ENCODE measurements around the gene DEFB112.

DEFB112 gene

DNA sequence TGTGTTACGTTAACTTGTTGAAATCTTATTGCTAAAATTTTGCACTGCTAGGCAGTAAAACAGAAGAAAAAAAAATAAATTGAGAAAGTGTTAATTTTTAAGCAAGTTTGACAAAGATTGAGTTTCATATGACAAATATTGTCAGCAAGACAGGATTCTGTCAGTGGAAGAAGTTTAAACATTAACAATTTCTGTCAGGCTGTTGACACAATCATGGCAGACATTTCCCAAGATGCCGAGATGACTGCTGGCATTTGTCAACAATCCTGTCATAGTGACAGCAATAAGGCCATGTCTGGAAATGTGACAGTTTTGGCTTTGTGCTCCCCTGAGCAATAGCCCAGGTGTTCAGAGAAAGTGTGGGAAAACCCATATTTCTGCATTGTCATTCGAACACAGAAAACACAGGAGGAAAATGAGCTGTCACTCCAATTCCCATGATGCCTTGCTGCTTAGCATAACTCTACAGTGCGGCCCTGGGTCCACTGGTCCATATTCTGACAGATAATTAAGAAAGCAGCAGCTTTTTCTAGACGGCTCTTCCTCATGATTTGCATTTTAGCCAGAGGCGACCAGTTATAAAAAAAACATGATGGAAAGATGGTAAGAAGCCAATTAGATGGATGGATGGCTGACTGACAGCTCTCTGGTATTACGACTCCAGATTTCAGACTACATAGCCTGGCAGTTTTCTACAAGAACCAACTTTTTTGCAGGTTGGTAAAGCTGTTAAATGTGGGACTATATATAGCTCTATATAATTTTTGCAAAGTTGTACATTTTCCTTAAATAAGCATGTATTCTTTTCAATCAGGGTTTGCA, 43.6 kb upstream of the DEFB112 start:
- H3K4me1 ChIP-seq (ENCODE audit: control insufficient read depth, low read depth, low read length): no peaks in the 10 kb centered on the region
- no peak overlapping the region for H3K4me2 ChIP-seq (ENCODE audit: low read length)
- H2BK120ac ChIP-seq (ENCODE audit: low read depth, low read length): no peak overlapping the region
- H3K79me1 ChIP-seq (ENCODE audit: low read length): no peaks in the 10 kb centered on the region
- H3K4ac ChIP-seq (ENCODE audit: low read depth, low read length): no peak overlapping the region
- H2AK5ac ChIP-seq (ENCODE audit: low read length): no peak overlapping the region
- H3K18ac ChIP-seq (ENCODE audit: low read length): no peak overlapping the region
- H3K27me3 ChIP-seq (ENCODE audit: insufficient read depth, low read length, poor library complexity): no peaks in the 10 kb centered on the region
- H3K36me3 ChIP-seq (ENCODE audit: control insufficient read depth, insufficient read depth, low read length): no peaks in the 10 kb centered on the region
- H4K8ac ChIP-seq (ENCODE audit: low read depth, low read length): no peak overlapping the region
- DNase-seq: no peak
- no CpG with 5 or more reads among the region's 7 CpGs for WGBS (ENCODE audit: extremely low coverage, insufficient coverage, low lambda C conversion rate)
- no peak overlapping the region for H3K56ac ChIP-seq (ENCODE audit: low read length)
- no peak overlapping the region for H2BK5ac ChIP-seq (ENCODE audit: low read length)
- H3K4me3 ChIP-seq (ENCODE audit: low read length): no peak overlapping the region
- no peak overlapping the region for H3K27ac ChIP-seq (ENCODE audit: low read depth, low read length)
- no peak overlapping the region for H3K9ac ChIP-seq (ENCODE audit: low read length)
- H4K5ac ChIP-seq (ENCODE audit: low read length): no peak overlapping the region
- H3K79me2 ChIP-seq (ENCODE audit: control insufficient read depth, insufficient read depth, low read length): no peaks in the 10 kb centered on the region
- no peak overlapping the region for H3K23ac ChIP-seq (ENCODE audit: low read length)
- H2BK15ac ChIP-seq (replicated peaks; ENCODE audit: low read depth): no peak overlapping the region

GRCh38 chr6:50091641-50092040, 41.9 kb upstream of the DEFB112 start:
- H3K4me3 ChIP-seq (ENCODE audit: low read length): no peak overlapping the region
- H2BK5ac ChIP-seq (ENCODE audit: low read length): no peak overlapping the region
- no peak overlapping the region for H3K4me2 ChIP-seq (ENCODE audit: low read length)
- no peak overlapping the region for H4K5ac ChIP-seq (ENCODE audit: low read length)
- H2AK5ac ChIP-seq (ENCODE audit: low read length): no peak overlapping the region
- H4K8ac ChIP-seq (ENCODE audit: low read depth, low read length): no peak overlapping the region
- no peaks in the 10 kb centered on the region for H3K36me3 ChIP-seq (ENCODE audit: control insufficient read depth, insufficient read depth, low read length)
- no peak overlapping the region for H2BK15ac ChIP-seq (replicated peaks; ENCODE audit: low read depth)
- H3K18ac ChIP-seq (ENCODE audit: low read length): no peak overlapping the region
- H3K27me3 ChIP-seq (ENCODE audit: insufficient read depth, low read length, poor library complexity): no peaks in the 10 kb centered on the region
- no peaks in the 10 kb centered on the region for H3K79me2 ChIP-seq (ENCODE audit: control insufficient read depth, insufficient read depth, low read length)
- no peak overlapping the region for H3K56ac ChIP-seq (ENCODE audit: low read length)
- no peak overlapping the region for H3K23ac ChIP-seq (ENCODE audit: low read length)
- no peak overlapping the region for H3K4ac ChIP-seq (ENCODE audit: low read depth, low read length)
- no peak overlapping the region for H3K9ac ChIP-seq (ENCODE audit: low read length)
- WGBS (ENCODE audit: extremely low coverage, insufficient coverage, low lambda C conversion rate): no CpG with 5 or more reads among the region's 1 CpG
- no peaks in the 10 kb centered on the region for H3K79me1 ChIP-seq (ENCODE audit: low read length)
- no peak overlapping the region for H3K27ac ChIP-seq (ENCODE audit: low read depth, low read length)
- DNase-seq: no peak
- H2BK120ac ChIP-seq (ENCODE audit: low read depth, low read length): no peak overlapping the region
- no peaks in the 10 kb centered on the region for H3K4me1 ChIP-seq (ENCODE audit: control insufficient read depth, low read depth, low read length)

DNA sequence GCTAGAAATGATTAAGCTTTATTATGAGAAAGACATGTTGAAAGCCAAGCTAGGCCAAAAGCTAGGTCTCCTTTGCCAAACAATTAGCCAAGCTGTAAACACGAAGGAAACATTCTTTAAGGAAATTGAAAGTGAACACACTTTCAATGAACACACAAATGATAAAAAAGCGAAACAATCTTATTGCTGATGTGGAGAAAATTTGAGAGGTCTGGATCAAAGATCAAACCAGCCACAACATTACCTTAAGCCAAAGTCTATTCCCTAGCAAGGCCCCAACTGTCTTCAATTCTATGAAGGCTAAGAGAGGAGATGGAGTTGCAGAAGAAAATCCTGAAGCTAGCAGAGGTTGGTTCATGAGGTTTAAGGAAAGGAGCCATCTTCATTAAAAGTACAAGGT, 40.2 kb upstream of the DEFB112 start:
- no peaks in the 10 kb centered on the region for H3K4me1 ChIP-seq (ENCODE audit: control insufficient read depth, low read depth, low read length)
- H3K27ac ChIP-seq (ENCODE audit: low read depth, low read length): no peak overlapping the region
- no peak overlapping the region for H3K4me3 ChIP-seq (ENCODE audit: low read length)
- H4K8ac ChIP-seq (ENCODE audit: low read depth, low read length): no peak overlapping the region
- H3K18ac ChIP-seq (ENCODE audit: low read length): no peak overlapping the region
- no peak overlapping the region for H2BK5ac ChIP-seq (ENCODE audit: low read length)
- no peak overlapping the region for H2BK15ac ChIP-seq (replicated peaks; ENCODE audit: low read depth)
- H3K27me3 ChIP-seq (ENCODE audit: insufficient read depth, low read length, poor library complexity): no peaks in the 10 kb centered on the region
- H3K56ac ChIP-seq (ENCODE audit: low read length): no peak overlapping the region
- H3K79me2 ChIP-seq (ENCODE audit: control insufficient read depth, insufficient read depth, low read length): no peaks in the 10 kb centered on the region
- DNase-seq: no peak
- no peaks in the 10 kb centered on the region for H3K36me3 ChIP-seq (ENCODE audit: control insufficient read depth, insufficient read depth, low read length)
- no peak overlapping the region for H4K5ac ChIP-seq (ENCODE audit: low read length)
- H2AK5ac ChIP-seq (ENCODE audit: low read length): no peak overlapping the region
- H3K23ac ChIP-seq (ENCODE audit: low read length): no peak overlapping the region
- WGBS (ENCODE audit: extremely low coverage, insufficient coverage, low lambda C conversion rate): no CpG with 5 or more reads among the region's 2 CpGs
- no peak overlapping the region for H3K4ac ChIP-seq (ENCODE audit: low read depth, low read length)
- no peaks in the 10 kb centered on the region for H3K79me1 ChIP-seq (ENCODE audit: low read length)
- no peak overlapping the region for H3K9ac ChIP-seq (ENCODE audit: low read length)
- no peak overlapping the region for H3K4me2 ChIP-seq (ENCODE audit: low read length)
- no peak overlapping the region for H2BK120ac ChIP-seq (ENCODE audit: low read depth, low read length)

- peak; percentile 21 for DNase-seq
- Histone ChIP-seq H3K27me3 (ENCODE audit: insufficient read depth, low read length, poor library complexity) (no peaks in the 10 kb centered on the region), H3K79me2 (ENCODE audit: control insufficient read depth, insufficient read depth, low read length) (no peaks in the 10 kb centered on the region), H3K27ac (ENCODE audit: low read depth, low read length) (no peak overlapping the region), H3K9ac (ENCODE audit: low read length) (no peak overlapping the region), H2BK120ac (ENCODE audit: low read depth, low read length) (no peak overlapping the region), H3K4me3 (ENCODE audit: low read length) (no peak overlapping the region), H4K5ac (ENCODE audit: low read length) (no peak overlapping the region), H2BK5ac (ENCODE audit: low read length) (no peak overlapping the region), H3K4me1 (ENCODE audit: control insufficient read depth, low read depth, low read length) (no peaks in the 10 kb centered on the region), H2BK15ac (replicated peaks; ENCODE audit: low read depth) (no peak overlapping the region), H3K23ac (ENCODE audit: low read length) (no peak overlapping the region), H3K4ac (ENCODE audit: low read depth, low read length) (no peak overlapping the region), H3K79me1 (ENCODE audit: low read length) (no peaks in the 10 kb centered on the region), H3K4me2 (ENCODE audit: low read length) (no peak overlapping the region), H4K8ac (ENCODE audit: low read depth, low read length) (no peak overlapping the region), H3K56ac (ENCODE audit: low read length) (no peak overlapping the region), H3K18ac (ENCODE audit: low read length) (no peak overlapping the region), H3K36me3 (ENCODE audit: control insufficient read depth, insufficient read depth, low read length) (no peaks in the 10 kb centered on the region), H2AK5ac (ENCODE audit: low read length) (no peak overlapping the region)
- WGBS (ENCODE audit: extremely low coverage, insufficient coverage, low lambda C conversion rate): no CpG with 5 or more reads among the region's 2 CpGs
These were observed 37.7 kb upstream of the DEFB112 start for GRCh38 chr6:50087231-50087954.

DNA sequence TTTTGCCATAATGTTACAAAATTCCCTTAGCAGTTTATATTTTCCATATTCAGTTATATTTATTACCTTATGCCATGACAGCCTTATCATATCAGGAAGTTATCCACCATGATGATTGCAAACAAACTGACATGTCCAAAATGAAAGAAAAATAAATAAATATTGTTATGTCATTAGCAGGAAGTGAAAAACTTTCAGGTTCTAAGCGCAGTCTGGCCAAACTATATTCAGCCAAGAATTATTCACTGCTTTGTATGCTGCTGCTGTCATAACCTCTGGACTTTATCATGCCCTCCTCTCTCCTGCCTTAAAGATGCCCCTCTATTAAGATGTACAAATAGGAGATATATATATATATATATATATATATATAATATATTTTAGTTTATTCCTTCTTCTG, 27.7 kb upstream of the DEFB112 start:
- no peaks in the 10 kb centered on the region for H3K79me2 ChIP-seq (ENCODE audit: control insufficient read depth, insufficient read depth, low read length)
- H3K4ac ChIP-seq (ENCODE audit: low read depth, low read length): no peak overlapping the region
- no peak overlapping the region for H2BK5ac ChIP-seq (ENCODE audit: low read length)
- H4K5ac ChIP-seq (ENCODE audit: low read length): no peak overlapping the region
- no peak overlapping the region for H3K27ac ChIP-seq (ENCODE audit: low read depth, low read length)
- no peak overlapping the region for H2BK120ac ChIP-seq (ENCODE audit: low read depth, low read length)
- no peaks in the 10 kb centered on the region for H3K36me3 ChIP-seq (ENCODE audit: control insufficient read depth, insufficient read depth, low read length)
- no peak overlapping the region for H2BK15ac ChIP-seq (replicated peaks; ENCODE audit: low read depth)
- WGBS (ENCODE audit: extremely low coverage, insufficient coverage, low lambda C conversion rate): no CpG with 5 or more reads among the region's 1 CpG
- no peak overlapping the region for H3K4me3 ChIP-seq (ENCODE audit: low read length)
- no peak overlapping the region for H3K18ac ChIP-seq (ENCODE audit: low read length)
- H3K23ac ChIP-seq (ENCODE audit: low read length): no peak overlapping the region
- no peak overlapping the region for H3K56ac ChIP-seq (ENCODE audit: low read length)
- H3K4me1 ChIP-seq (ENCODE audit: control insufficient read depth, low read depth, low read length): no peaks in the 10 kb centered on the region
- H3K4me2 ChIP-seq (ENCODE audit: low read length): no peak overlapping the region
- H3K79me1 ChIP-seq (ENCODE audit: low read length): no peaks in the 10 kb centered on the region
- DNase-seq: no peak
- no peaks in the 10 kb centered on the region for H3K27me3 ChIP-seq (ENCODE audit: insufficient read depth, low read length, poor library complexity)
- H2AK5ac ChIP-seq (ENCODE audit: low read length): no peak overlapping the region
- H4K8ac ChIP-seq (ENCODE audit: low read depth, low read length): no peak overlapping the region
- no peak overlapping the region for H3K9ac ChIP-seq (ENCODE audit: low read length)

Measured in mesendoderm (in vitro differentiated cells).